ENCODE measurements around the gene NUPR1.
"Not testable (repeated sequence)": the region's sequence is repeated elsewhere in the genome, so short reads cannot be mapped to it uniquely, and the experiment has no call there.

Gene NUPR1

DNA sequence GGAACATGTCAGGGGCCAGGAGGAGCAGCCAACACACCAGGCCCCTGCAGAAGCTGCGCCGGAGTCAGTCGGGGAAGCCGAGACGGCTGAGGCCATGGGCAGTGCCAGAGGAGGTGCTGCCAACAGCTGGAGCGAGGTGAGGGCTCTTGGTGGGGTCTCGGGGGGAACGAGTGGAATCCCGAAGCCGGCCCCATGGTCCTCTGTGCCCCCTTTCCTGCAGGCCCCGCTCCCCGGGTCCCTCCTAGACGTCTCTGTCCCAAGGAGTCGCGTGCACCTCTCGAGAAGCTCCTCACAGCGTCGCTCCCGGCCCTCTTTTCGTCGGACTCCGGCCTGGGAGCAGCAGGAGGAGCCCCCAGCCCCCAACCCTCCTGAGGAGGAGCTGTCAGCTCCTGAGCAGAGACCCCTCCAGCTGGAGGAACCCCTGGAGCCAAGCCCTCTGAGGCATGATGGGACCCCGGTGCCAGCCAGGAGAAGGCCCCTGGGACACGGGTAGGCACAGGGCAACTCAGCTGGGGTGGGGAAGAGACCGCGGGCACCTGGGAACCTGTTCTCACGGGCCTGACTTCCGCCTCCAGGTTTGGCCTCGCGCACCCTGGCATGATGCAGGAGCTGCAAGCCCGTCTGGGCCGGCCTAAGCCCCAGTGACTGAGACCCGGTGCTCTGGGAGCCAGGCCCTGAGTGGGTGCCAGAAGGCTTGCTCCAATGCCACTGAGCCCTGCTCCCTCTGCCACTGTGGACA, 40.7 kb downstream of the NUPR1 start:
- DNase-seq: no peak

DNA sequence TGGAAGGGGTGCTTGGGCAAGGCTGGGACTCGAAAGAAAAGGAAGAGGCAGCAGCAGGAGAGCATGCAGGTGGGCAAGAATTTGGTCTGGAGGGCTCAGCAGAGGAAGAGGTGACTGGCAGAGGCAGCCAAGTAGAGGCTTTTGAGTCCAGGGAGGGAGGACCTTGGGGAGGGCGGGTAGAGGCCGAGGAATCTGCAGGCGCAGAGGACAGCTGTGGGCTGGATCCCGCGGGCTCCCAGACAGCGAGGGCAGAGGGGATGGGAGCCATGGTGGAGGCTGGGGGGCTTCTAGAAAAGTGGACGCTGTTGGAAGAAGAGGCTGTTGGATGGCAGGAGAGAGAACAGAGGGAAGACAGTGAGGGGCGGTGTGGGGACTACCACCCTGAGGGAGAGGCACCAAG, 41.4 kb downstream of the NUPR1 start:
- DNase-seq: no peak

DNA sequence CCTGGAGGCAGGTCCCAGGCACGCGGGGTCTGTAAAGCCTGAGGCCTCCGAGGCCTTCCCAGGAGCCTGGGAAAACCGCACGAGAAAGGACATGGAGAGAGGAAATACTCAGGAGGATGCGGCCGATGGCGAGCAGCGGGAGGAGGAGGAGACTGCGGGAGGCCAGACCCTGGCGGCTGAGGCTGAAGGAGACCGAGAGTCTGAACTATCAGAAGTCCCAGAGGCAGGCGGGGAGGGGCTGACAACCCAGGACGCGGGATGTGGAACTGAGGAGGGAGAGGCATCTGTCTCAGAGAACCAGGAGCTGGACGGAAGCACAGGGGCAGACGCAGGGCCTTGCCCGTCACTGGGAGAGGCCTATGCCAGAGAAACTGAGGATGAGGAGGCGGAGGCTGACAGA, 41.9 kb downstream of the NUPR1 start:
- no peak for DNase-seq

DNA sequence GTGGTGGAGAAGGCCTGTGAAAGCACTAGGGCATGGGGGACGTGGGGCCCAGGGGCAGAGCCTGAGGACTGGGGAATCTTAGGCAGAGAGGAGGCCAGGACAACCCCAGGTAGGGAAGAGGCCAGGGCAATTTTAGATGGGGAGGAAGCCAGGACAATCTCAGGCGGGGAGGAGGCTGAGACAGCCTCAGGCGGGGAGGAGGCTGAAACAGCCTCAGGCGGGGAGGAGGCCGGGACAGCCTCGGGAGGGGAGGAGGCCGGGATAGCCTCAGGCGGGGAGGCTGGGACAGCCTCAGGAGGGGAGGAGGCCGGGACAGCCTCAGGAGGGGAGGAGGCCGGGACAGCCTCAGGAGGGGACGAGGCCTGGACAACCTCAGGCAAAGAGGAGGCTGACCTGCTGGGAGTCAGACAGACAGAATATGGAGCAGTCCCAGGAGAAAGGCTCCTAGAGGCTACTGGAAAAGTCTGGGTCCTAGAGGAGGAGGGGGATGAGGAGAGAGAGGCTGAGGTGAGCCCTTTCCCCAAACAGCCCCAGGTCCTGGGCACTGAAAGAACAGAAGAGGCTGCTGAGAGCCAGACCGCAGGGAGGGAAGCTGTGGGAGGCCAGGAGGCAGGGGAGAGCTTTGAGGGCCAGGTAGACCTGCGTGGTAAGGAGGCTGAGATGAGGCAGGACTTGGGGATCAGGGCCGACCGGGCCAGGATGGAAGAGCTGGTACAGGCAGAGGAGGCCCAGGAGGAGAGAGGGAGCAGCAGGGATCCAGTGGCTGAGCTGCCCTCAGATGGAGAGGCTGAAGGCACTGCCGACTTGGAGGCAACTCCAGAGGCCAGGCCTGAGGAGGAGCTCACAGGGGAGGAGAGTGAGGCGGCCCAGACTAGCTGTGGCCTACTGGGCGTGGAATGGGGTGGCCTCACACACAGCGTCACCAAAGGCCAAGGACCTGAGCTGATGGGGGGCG, 42.7 kb downstream of the NUPR1 start:
- no peak for DNase-seq

DNA sequence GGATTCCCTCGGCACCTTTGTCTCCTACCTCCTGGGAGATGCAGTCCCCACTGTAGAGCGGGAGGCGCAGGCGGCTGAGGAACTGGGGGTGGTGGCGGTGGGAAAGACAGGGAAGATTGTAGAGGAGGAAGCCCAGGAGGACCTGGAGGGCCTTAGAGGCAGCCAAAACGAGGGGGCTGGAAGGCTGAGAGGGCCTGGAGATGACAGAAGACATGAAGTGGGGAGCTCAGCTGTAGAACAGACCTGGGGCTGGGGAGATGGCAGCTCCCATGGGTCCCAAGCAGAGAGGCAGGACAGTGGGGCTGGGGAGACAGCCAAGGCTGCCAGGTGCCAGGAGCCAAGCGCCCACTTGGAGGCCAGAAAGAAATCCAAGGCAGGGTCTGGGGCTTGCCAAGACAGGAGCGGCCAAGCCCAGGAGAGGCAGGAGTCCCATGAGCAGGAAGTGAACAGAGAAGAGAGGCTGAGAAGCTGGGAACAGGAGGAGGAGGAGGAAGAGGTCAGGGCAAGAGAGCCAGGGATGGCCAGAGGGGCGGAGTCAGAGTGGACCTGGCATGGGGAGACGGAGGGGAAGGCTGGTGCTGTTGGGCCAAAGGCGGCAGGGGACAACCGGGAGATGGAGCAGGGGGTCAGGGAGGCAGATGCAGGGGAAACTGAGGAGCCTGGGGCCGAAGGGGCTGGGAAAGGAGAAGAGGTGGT, 43.5 kb downstream of the NUPR1 start:
- DNase-seq: peak; percentile 21 to 42

DNA sequence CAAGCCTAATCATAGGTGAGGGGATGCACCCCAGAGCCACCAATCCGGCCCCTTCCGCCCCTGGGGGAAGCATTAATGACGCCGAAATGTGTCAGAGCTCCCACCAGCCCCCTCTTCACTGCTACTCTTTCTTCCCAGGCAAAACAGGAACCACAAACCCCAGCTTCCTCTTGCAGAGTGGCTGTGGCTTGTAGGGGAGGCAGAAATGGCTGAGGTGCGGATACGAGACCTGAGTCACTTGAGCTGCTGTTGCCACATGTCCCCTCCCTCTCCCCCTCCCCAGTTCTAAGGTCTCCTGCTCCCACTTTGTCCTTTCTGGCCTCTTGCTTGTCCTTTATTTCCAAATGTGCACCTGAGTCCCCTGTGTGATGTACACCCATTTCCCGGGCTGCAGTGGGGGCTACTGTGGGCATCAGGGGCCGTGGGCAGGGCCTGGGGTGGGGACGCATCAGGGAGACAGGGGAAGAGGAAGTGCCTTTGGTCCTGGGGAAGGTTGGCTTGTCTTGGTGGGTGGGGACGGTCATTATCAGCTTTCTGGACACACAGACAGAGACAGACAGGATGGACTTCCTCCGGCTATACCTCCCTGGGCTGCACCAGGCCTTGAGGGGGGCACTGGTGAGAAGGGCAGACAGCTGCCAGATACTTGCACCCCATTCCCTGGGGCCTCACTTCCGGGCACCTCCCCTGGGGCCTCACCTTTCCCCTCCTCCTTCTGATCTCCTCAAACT, 44.5 kb downstream of the NUPR1 start, which contains the start of gene APOBR:
Gene APOBR, plus strand, starts transcription at position 523 of the 731 bp plus-strand sequence. Its CDS starts 39 bp downstream, at position 562.
- peak; percentile 94 to 96 for DNase-seq

DNA sequence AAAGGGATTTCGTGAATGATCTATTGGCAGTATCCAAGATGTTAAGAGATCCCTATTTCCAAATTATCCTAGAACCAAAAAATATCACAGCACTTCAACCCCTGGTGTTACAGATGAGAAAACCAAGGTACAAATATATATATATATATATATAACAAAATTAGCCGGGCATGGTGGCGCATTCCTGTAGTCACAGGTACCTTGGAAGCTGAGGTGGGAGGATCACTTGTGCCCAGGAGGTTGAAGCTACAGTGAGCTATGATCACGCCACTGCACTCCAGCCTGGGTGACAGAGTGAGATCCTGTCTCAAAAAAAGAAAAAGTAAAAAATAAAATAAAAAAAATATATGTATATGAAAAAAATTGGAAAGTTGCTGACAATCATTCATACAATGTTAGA, 46.3 kb downstream of the NUPR1 start:
- DNase-seq: no peak

DNA sequence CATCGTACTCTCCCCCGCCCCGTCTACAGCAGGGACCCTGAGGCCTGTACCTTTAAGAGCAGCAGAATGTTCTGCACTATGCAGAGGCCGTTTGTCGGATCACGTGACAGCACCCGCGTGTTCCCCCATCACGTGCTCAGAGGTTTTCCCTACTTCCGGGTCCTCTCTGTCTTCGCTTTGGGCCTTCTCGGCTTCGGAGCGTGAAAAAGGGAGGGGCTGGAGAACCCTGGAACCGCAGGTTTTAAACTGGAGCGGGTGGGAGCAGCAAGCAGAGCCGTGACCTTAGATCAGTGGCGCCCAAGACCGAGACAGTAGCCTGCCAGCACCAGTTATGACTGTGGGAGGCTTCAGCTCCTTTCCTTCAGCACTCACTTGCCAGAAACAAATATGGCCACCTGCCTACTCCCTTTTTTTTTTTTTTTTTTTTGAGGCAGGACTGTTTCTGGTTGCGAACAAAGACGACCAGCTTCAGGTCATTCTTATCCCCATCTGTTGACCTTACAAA, 46.8 kb downstream of the NUPR1 start, which contains the start of gene CLN3:
Gene CLN3, minus strand, starts transcription at position 105 of the 505 bp plus-strand sequence. CDS start 315 bp downstream, outside the sequence.
- peak; percentile 95 to 96 for DNase-seq

DNA sequence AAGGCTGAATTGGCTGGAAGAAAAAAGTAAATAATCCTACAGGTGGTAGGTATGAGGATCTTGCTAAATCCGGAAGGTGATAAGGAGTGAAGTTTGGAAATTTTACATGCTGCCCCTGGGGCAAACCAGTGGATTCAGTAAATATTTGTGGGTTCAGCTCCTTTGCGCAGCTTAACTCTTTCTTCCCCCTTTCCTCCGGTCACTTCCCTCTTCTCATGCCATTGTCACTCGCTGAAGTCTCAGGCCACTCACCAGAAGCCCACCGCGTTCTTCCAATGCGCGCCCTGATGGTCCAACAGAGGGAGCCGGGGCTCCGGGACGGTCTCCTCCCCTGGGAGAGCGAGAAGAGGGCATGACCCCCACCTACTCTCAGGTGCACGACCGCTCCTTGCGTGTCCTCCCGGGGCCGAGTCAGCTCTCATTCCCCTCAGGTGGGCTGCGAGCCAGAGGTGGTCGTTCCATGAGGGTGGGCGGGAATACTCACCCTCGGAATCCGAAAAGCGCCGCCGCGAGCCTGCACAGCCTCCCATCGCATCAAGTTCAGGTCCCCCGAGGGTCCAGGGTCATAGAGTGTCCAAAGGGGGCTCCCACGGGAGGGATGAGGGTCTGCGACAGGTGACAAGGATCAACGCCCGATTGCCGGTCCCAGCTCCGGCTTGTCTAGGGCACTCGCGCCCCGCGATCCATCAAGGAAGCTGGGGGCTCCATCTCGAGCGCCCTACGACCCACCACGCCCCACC, 47.4 kb downstream of the NUPR1 start:
- DNase-seq: peak; percentile 56 to 61

DNA sequence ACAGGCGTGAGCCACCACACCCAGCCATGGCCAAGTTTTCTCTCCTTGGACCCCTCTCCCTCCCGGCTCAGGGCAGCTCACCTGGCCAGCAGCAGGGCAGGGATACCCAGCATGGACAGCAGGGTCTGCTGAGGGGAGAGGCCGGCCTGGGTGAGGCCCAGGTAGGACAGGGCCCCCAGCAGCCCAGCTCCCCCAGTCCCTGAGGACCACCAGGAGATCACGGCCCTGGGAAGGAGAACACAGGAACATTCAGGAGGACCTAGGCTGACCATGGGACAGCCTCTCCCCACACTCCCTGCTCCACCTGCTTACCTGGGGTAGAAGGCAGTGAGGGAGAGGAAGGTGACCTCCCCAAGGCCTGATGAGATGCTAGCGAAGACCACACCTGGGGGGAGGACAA, 52.5 kb downstream of the NUPR1 start:
- DNase-seq: no peak

DNA sequence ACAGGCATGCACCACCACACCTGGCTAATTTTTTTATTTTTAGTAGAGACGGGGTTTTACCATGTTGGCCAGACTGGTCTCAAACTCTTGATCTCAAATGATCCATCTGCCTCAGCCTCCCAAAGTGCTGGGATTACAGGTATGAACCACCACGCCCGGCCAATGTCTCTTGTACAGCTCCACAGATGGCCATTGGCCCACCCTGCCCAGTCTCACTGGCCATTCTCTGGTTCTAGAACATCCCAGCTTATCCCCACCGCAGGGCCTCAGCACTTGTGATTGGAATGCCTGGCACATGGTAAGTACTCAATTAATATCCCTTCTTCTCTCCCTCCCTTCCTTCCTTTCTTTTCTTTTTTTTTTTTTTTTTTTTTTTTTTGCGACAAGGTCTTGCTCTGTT, 55.4 kb downstream of the NUPR1 start:
- DNase-seq: not testable (repeated sequence)
